Measurements from ENCODE around the gene ALKBH6.

ALKBH6 gene

GRCh38 chr19:36054119-36054732 lies 40.2 kb upstream of the ALKBH6 start, which contains the start of gene THAP8:
THAP8 (minus strand) TSS chr19:36054285; CDS start chr19:36054217, 68 bp downstream.
- TF ChIP-seq CTCF (IDR thresholded peaks at IDR 0.05) = peak; percentile 41; the same call in 1 of the 2 replicates

- no peak for TF ChIP-seq CTCF (IDR thresholded peaks at IDR 0.05)
Measured at GRCh38 chr19:36051637-36052036, 37.6 kb upstream of the ALKBH6 start.

- TF ChIP-seq CTCF (IDR thresholded peaks at IDR 0.05) = no peak
Measured at GRCh38 chr19:36051236-36051635, 37.2 kb upstream of the ALKBH6 start.

- TF ChIP-seq CTCF (IDR thresholded peaks at IDR 0.05) = no peak
Measured at GRCh38 chr19:36049080-36049698, 35.2 kb upstream of the ALKBH6 start.

GRCh38 chr19:36047835-36048234 lies 33.8 kb upstream of the ALKBH6 start:
- no peak for TF ChIP-seq CTCF (IDR thresholded peaks at IDR 0.05)

- TF ChIP-seq CTCF (IDR thresholded peaks at IDR 0.05) = no peak
Measured at GRCh38 chr19:36046443-36047050, 32.5 kb upstream of the ALKBH6 start.

- TF ChIP-seq CTCF (IDR thresholded peaks at IDR 0.05) = no peak
Measured at GRCh38 chr19:36043952-36044351, 29.9 kb upstream of the ALKBH6 start.

Measured in LNCAP (cell line).